ENCODE data around the gene BCL11B.
A peak's percentile ranks its signal among the peaks of the same experiment; 100 is the strongest.

Gene BCL11B

DNA sequence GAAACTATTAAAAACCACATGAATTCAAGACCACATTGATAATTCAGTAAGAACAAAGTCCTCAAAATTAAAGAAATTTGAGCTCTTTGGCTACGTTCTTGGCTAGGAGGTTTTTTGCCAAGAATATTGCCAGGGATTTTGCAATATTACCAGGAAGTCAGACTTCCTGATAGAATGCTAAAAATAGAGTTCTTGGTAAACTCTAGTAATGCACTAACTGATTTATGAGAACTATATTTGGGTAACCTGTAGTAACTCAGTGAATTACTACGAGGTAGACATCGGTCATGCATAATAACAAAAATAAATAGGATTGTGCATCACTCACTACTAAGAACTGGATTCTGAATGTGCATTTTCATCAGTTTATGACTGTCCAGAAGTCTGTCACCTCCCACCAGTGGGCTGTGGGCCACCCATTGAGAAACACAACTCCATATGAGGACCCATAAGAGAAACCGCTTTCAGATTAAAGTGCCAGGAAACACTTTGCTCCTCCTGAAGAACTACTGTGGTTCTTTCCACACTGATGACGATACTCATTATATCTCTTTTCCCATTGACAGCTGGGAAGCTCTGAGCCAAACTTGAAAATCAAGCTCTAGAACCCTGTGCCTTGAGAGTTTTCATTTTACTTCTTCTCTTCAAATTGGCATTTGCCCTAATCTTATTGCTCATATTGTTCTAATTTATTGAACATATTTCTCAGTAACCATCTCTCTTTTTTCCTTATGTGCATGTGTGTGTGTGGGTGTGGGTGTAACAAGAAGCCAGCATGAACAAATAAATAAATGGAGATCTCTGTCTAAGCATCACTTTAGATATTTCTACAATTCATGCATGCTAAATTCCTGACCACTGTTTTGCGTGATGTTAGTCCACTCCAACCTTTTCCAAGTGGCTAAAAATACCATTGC lies 116.6 kb downstream of the BCL11B start:
- peak; percentile 72 for DNase-seq

DNA sequence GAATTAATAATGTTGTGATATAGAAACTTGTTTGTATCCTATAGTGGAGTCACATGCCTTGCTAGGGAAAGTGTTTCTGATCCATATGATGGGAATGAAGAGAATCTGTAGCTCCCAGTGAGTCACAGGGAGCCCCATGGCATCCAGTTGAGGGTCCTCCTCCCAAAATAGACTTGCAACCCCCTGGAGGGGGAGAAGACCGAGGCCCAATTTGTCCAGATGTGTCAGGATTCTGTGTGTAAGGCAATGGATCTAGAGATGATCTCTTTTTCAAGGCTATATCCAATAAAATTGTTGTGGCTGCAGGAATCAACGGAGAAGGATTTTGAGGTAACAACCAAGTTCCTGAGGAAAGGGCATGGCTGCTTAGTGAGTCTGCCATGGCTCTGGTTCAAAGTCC lies 121.8 kb downstream of the BCL11B start:
- no peak for DNase-seq

DNA sequence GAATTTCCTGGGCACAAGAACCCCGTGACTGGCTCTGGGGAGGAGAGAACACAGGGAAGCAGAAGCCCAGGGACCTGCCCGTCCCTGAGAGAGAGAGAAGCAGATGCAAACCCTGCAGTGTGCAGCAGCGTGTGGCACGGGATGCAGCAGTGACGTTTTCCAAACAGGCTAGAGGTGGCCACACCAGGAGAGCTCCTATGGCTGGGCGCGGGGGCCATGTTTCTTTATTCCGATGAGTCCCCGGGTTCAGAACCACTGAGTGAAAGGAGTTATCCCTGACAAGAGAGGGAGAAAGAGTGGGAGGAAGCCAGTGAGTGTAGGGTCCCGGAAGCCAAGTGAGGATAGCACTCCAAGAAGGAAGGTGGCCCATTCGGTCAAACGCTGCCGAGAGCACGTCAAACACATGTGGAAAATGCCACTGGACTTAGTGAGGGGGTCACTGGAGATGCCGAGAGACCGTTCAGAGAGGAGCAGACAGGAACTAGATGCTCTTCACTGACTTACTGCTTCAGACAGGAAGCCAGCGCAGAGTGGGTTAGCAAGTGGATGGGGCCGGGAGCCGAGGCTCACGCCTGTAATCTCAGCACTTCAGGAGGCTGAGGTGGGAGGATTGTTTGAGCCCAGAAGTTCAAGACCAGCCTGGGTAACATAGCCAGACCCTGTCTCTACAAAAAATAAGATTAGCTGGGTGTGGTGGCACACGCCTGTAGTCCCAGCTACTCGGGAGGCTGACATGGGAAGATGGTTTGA lies 123.0 kb downstream of the BCL11B start:
- no peak for DNase-seq

DNA sequence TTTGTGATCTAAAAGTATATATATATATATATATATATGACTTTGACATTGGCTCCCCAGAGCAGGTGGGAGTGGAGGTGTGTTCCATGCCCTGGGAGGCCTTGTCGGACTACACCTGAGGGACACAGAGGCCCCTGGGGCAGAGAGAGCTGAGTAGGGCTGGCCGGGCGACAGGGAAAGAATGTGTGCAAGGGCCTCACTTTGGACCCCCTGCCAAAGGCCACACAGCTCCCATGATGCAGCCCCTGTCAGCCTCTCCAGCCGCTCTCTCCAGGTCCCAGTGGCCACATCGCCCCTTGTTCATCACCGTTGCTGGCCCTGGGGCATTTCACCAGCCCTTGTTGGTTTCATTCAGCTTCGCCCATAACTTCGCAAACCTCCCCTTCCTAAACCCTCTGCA lies 123.9 kb downstream of the BCL11B start:
- no peak for DNase-seq

DNA sequence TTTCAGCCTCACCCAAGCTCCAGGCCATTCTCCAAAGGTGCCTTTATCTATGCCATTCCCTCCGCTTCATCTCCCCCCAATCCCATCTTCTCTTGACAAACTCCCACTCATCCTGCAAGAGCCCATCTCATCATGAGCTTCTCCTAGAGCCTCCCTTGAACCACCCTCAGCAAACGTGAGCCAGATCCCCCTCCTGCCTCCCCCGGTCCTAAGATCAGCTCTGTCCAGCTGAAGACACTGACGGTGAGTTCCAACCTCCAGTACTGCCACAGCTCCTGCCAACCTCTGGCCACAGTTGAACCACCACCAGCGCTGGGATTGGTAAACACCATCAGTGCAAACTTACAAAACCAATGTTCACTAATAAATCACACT lies 124.6 kb downstream of the BCL11B start:
- no peak for DNase-seq

DNA sequence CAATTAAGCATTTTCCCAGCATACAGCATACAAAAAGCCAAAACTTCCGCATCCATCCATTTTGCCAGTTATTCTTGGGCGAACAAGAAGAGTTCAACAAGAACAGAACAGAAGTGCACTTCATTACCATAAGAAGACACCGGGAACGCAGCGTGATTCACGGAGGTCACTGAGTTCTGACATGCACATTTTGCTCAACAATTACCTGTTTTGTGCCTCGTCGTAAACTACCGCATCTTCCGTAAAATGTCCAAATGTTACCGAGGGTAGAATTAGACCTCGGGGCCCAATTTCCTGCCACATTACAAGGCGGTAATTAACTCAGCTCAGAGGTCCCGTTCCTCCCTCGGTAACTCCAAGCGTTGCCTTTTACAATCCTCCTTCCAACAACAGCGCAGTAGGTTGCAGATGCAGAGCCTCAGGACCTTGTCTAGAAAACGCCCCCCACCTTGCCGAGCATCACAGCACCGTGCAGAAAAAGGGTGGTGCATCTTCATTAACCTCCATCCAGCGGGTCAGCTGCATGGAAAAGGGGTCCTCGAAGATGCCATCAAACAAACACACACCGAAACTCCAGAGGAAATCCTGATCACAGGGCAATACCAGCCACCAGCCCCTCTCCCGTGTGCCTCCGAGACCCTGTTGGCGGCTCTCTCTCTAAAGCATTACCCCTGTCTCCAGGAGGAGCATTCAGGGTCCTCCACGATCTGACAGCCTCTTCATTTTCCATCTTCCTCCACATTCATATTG lies 125.2 kb downstream of the BCL11B start:
- no peak for DNase-seq

DNA sequence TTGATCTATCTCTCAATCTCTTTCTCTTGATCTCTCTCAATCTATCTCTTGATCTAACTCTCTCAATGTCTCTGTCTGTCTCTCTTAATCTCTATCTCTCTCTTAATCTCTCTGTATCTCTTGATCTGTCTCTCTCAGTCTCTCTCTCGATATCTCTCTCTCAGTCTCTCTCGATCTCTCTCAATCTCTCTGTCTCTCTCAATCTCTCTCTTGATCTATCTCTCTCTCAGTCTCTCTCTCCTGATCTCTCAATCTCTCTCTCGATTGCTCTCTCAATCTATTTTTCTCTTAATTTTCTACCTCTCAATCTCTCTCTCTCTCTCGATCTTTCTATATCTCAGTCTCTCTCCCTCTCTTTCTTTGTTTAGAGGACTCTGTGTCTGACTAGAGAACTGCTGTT lies 126.7 kb downstream of the BCL11B start:
- DNase-seq = no peak

DNA sequence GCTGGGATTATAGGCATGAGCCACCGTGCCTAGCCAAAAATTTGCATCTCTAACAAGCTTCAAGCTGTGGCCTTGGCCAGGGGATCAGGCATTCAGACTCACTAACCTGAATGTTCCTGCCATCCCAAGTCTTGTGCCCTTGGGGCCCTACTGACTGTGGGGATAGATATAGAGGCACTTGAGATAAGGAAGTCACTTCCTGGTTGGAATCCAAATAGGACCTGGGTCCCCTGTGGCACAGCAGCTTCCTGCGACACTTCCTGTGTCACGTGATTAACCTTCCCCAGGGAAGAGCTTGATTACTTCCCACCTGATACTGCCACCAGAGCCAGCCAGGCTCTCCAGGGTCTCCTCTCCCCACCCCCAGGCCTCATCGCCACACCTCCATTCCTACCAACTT lies 128.2 kb downstream of the BCL11B start:
- peak; percentile 16 for DNase-seq

DNA sequence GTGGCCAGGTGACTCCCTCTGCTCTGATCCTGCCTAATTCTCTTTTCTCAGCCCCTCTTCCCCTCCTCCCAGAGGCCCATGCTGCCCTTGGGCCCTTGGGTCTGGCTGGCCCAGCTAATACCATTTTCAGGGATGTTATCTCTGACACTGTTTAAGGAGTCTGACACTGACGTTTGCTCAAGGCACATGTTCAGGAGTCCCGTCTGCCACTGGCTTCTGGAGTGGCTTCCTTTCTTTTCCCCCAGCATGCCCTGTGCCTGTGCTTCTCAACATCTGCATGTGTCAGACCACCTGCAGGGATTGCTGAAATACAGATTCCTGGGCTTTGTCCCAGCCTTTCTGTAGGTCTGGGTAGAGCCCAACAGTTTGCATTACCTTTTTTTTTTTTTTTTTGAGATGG lies 128.9 kb downstream of the BCL11B start:
- no peak for DNase-seq

DNA sequence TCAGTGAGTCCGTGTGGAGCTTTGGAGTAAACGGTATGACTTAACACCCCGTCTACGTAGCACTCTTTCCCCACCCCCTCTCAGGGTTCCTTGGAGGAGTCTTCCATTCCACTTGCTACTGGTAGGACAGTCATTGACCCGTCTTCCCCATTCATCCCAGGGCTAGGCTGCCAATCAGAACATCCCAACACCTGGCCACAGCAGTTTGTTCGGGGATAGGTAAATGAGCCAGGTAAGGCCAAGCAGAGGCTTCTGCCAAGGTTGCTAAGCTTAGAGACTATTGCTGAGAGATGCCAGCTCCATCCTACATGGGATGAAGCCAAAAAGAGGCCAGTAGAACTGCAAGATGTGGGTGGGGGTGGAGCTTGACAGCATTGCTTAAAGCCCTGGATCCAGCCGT lies 130.8 kb downstream of the BCL11B start:
- DNase-seq = no peak

DNA sequence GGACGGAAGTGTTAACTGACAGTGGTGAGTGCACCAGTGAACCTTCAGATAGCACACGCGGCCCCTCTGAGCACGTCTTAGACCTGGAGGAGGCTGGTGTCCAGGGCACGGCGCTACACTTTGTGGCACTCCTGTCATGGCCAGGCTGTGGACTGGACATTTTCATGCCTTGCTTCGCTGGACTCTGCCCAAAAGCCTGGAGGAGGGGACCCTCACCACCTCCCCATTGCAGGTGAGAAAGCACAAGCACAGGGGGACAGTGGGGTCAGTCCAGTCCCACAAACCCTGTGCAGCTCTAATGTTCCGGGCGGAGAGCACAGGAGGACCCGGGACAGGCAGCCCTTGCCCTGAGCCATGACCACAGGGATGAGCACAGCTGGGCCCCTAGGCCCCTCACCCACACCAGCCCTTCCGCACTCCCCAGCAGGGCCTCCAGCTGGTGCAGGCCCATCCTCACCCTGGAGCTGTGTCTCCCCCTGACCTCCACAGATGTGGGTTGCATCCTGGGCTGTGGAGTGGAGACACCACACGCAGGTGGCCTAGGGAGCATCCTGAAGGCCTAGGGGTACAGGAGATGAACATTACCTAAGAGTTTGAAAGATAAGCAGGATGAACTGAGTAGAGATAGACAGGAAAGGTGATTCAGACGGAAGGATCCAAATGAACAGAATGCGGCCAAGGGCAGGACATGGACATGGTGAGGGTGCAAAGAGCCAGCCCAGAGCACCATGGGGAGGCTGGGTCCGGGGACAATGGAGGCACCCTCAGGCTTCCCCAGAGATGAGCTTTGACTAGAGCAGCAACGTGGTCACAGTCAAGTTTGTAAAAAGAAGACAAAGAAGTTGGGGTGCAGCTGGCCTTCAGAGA lies 132.8 kb downstream of the BCL11B start:
- DNase-seq = no peak

DNA sequence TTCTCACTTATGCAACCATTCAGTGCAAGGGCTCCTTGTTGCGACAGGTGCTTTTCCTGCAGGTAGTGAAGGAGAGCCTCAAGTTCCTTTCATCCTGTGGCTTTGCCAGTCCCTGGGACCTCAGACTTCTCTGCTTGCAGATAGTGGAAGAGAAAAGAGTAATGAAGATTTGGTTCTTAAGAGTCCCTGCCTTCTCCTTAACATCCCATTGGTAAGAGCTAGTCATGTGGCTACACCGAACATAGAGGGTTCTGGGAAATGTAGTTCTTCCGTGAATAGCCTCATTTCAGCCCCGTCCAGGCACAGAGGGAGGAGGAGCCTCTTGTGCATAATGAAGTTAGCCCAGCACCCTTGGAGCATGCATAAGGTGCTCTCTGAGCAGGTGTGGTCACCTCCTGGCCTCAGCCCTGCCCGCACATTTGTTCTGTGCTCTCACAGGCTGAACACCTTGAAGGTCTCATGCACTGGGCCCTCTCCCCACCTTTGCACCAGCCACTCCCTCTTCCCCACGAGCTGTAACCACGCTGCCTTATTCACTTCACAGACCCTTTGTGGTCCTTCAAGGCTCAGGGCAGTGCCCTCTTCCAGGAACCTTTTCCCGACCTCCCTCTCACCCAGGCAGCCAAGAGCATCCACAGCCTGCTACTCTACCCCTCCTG lies 134.0 kb downstream of the BCL11B start:
- no peak for DNase-seq

DNA sequence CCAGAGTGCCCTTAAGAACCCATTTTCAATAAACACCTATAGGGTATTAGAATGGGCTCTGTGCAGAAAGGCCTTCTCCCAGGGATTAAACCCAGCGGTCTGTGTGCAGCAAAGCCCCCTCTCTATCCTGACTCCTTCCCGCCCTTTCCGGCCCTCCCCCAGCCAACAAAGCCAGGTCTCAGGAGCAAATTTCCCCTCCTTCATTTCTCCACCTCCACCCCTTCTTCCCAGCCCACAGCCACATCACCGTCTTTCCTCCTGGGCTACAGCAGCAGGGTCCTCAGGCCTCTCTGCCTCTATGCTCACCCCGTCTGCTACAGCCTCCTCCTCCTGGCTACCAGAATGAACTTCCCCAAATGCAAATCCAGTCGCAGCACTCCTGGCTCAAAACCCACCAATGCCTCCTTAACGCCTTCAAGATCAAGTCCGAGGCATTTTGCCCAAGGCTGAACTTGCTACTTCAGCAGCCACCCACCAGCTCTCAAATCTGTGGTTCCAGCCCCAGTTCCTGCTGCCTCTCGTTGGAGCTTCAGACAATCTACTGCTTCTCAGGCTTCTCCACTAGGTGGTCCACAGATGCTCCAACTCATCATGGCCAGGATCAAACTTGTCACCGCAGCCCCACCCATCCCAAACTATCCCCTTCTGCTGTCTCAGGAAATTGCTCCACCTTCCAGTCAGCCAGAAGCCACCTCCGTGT lies 134.8 kb downstream of the BCL11B start:
- no peak for DNase-seq

DNA sequence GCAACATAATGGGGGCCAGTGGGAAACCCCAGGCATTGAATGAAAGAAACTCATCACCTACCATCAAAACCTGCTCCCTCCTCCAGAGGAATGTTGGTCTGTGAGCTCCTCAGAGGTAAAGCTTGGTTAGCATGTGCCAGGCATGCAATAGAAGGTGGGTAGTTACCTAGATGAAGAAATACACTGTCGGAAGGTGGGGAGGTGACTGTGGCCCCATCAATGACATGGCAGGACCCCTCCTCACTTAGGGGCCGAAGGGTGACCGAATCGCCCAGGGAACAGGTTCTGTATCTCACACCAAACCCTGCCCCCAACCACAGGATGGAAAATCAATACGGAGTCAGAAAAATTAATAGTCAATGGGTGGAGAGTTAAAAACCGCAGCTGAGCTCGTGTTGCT lies 135.6 kb downstream of the BCL11B start:
- DNase-seq = no peak

DNA sequence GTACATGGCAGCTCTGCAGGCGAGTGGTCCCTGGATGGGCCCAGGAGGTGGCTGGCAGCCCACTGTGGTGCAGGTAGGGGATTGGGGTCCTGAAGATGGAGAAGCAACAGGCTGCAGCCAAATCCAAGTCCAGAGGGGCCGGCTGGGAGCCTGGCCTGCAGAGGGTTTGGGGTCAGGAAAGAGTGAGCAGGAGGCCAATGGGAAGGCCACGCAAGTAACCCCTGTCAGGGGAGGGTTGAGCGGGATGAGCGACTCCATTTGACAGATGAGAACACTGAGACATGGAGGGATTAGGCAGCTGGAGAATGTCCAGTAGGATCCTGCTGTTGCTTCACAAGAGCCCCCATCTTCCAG lies 136.0 kb downstream of the BCL11B start:
- DNase-seq = no peak

DNA sequence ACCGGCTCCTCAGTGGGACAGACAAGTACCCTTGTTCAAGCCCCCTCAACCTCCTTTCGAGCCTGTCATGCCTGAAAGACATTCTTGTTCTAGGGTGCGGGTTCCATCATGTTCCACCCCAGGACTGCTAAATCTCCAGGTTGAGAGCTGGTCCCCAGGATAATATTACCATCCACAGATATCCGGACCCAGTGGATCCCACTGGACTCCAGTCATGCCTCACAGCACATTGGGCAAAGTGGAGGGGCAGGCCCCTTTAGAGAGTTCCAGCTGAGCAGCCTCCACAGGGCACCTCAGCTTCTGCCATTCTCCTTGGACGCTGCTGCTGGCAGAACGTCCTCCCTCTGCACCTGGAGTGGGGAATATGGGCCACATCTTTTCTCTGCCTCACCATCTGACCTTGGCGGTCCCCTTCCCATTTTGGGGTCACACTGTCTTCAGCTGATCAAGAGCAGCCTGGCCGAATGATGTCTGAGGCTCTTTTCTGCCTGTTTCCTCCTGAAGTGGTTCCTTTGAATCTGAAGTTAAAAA lies 137.4 kb downstream of the BCL11B start:
- no peak for DNase-seq

DNA sequence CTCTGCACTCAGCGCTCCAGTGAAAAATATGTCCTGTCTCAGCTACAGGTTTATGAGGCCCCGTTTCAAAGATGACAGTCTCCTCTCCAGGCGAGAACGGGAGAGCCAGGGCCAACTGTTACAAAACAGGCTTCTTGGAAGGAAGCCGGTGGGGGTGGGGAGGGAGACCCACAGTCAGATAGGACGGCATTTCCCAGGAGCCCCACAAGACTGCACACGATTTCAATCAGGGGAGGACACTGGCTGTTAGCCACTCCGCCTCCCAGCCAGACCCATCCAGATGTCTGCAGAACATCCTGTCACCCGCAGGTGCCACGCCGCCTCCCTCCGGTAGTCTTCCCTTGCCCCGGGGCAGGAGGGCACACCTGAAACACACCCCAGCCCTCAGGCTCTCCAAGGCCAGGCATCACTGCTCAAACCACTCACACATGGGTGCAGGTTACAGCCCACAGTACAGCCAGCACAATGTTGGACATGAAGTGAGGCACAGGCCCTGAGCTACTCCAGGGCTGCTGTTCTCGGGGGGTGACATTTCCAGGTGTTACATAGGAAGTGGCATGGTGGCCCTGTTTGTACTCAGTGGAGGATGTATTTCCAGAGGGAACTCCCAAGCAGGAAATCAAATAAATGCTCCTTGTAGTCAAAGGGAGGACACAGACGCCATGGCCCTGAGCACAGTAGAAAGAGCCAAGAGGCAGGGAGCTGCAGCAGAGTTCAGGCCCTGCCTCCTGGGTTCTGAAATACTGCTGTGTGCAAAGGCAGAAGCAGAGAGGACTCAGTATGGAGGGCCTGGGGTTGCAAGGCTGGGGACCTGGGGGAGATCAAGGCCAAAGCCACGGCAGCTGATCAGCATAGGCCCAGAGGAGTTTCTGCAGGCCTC lies 138.1 kb downstream of the BCL11B start:
- DNase-seq = no peak

DNA sequence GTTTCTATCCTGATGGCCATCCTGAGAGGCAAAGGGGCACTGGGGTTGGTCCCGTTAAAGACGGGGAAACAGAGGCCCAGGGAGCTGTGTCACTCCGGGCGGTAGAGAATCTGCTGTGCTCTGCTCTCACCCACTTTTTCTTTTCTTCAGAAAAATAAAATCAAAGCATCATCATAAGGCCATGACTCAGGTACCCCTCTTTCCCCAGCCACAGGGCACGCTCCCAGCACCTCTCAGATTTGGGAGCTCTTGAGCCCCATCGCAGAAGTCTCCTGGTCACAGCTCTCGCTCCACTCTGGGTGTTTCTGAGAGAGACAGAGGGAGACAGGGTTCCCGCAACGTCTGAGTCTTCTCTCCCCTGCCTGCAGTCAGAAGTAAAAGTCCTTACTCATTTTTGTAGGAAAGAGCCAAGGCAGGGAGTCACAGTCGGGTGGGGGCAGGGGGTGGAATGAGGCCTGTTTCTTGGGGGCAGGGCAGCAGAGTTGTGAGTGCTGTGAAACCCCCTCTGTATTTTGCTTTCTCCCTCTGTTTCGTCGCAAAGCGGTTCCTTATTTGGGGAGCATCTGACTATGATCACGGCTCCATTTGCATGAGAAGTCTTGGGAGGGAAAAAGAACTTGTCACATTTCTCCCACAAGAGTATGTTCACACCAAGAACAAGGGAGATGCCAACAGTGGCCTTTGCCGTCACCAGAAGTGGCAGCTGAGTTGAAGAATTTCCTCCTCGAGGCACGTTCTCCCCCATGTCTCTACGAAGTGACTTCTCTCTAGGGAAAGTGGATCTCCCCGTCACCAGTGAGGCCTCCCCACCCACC lies 139.0 kb downstream of the BCL11B start:
- DNase-seq = no peak

DNA sequence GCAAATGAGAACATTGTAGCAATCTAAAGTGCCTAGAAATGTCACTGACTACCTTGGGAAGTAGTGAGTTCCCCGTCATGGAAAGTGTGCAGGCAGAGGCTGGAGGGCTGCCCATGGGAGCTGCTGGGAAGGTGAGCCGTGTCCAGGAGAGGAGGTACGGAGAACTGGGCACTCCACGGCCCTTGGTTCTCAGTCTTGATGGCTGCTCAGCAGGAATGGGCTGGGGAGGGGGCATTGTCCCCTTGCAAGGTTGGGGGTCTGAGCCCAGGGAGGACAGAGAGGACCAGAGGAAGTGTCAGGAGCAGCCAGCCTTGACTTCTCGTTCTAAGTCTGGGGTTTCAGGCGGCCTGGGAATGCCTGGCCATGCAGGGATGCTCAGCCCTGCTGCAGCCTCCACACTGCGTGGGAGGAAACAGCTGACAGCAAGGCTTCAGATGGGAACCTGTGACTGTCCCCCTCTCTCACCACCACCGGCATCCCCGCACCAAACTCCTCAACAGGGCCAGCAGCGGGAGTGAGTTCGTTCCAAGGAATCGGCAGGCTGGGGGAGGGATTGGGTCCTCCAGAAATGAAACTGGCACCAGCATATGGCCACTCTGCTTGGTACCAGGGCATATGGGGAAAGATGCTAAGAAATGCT lies 140.2 kb downstream of the BCL11B start:
- DNase-seq = no peak

Data from MV-4-11 (cell line).